ENCODE data around the gene IDH1.
"Not testable (repeated sequence)": the region's sequence is repeated elsewhere in the genome, so short reads cannot be mapped to it uniquely, and the experiment has no call there.

The IDH1 gene

GRCh38 chr2:208254871-208255556, at the start of gene IDH1:
Gene IDH1 (minus strand): TSS chr2:208255071. CDS start chr2:208251551, 3,520 bp downstream.
- peak; percentile 96 for DNase-seq

- DNase-seq, result no peak
These were observed 49.3 kb upstream of the IDH1 start for GRCh38 chr2:208304157-208304556.

DNA sequence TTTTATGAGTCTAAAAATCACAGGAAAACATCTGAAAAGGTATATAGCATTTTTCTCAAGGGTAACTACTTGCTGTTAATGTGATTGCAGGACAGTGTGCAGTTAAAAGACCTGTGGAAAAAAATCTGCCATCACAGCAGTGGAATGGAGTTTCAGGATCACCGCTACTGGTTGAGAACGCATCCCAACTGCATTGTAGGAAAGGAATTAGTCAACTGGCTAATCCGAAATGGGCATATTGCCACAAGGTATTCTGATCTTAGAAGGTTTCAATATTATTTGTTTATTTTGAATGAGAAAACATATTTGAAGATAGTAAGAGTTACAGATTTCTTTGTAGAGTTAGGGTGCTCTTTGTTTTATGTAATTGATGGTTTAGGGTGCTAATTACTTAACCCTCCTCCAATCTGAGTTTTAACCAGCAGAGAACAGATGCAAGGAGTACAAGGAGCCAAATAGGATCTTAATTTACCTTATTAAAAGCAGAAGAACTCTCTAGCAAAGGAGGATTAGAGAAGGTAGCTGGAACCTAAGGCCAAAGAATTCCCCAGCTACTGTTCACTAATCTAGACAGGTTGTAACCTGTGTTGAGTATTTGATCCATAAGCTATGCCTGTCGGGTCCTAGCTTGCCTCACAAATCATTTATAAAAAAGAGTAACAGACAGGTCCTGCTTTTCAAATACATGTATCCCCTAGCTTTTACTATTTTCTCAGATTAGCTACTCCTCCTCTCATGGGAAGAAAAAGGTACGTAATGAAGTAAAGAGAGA, 46.2 kb upstream of the IDH1 start:
- no peak for DNase-seq

DNA sequence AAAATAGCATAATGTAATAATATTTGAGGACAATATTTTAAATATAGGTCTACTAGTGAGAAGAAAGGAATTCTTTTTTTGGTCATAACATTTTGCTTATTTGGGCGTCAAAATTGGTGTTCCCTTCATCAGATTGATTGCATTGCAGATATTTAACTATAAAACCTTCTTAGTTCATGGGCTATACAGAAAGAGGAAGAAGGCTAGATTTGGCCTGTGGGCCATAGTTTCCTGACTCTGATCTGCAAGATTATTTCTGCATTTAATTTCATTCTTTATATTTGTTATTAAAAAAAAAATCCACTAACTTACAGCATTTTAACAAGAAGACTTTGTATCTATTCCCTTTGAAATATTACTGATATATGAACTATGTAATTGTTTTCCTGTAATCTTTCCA, 43.1 kb upstream of the IDH1 start:
- no peak for DNase-seq

GRCh38 chr2:208296610-208297009, 41.7 kb upstream of the IDH1 start:
- no peak for DNase-seq

DNA sequence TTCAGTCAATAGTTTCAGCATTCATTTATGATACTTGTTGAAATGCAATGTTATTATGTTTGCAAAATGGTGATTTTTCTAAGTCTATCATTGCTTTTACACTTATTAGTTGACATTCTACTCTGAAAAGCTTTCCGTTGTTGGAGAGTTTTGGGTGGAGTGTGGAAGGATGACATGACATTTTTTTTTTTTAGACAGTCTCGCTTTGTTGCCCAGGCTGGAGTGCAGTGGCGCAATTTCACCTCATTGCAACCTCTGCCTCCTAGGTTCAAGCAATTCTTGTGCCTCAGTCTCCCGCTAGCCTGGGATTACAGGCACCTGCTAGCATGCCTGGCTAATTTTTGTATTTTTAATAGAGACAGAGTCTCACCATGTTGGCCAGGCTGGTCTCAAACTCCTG, 41.0 kb upstream of the IDH1 start:
- DNase-seq, result no peak

- no peak for DNase-seq
These were observed 39.7 kb upstream of the IDH1 start for GRCh38 chr2:208294482-208295024.

- no peak for DNase-seq
These were observed 31.0 kb upstream of the IDH1 start for GRCh38 chr2:208285853-208286252.

GRCh38 chr2:208280933-208281332, 26.1 kb upstream of the IDH1 start:
- DNase-seq, result peak; percentile 55

DNA sequence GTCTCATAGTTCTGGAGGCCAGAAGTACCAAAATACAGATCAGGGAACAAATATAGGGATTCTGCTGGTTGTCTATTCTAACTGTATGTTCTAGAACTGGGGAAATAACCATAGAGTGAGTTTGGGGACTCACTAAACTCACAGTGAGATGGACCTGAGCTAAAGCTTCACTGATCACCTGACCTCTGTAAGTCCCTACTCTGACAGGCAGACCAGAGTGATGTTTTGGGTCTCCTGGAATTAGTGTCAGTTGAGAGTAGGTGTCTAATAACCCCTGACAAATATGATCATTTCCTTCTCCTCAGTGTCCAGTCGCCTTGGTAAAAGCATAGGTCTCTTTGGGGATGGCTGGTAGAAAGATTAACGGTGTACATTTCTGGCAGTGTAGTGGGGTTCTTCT, 25.4 kb upstream of the IDH1 start:
- DNase-seq, result no peak

DNA sequence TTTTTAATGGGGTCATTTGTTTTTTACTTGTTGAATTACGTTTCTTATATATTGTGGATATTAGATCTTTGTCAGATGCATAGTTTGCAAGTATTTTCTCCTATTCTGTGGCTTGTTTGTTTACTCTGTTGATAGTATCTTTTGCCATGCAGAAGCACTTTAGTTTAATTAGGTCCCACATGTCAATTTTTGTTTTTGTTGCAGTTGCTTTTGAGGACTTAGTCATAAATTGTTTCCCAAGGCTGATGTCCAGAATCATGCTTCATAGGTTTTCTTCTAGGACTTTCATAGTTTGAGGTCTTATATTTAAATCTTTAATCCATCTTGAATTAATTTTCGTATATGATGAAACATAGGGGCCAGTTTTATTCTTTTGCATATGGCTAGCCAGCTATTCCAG, 24.4 kb upstream of the IDH1 start:
- no peak for DNase-seq

DNA sequence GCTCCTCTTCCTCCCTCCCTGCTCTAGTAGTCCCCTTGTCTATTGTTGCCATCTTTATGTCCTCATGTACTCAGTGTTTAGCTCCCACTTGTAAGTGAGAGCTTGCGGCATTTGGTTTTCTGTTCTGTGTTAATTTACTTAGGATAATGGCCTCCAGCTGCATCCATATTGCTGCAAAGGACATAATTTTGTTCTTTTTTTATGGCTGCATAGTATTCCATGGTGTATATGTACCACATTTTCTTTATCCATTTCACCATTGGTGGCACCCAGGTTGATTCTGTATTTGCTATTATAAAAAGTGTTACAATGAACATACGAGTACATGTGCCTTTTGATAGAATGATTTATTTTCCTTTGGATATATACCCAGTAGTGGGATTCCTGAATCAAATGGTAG, 23.7 kb upstream of the IDH1 start:
- DNase-seq, result no peak

DNA sequence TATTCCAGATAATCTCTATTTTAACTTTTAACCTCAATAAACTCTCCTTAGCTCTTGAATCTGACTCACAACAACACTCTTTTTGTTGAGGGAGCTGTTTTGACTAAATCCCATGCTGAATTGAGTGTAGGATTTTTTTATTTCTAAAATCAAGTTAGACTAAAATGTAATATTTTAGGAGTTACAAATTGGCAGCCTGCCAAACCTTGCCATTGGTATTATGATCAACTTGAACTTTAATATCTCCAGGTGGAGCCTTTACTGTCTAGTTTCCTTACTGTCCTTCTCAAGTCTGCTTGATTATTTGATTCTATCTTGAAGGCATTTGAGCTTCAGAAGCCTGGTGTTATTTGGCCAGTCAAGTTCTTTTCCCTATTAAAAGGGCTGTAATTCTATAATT, 19.9 kb upstream of the IDH1 start:
- DNase-seq, result no peak

- DNase-seq, result no peak
These were observed 14.2 kb upstream of the IDH1 start for GRCh38 chr2:208269091-208269490.

GRCh38 chr2:208268156-208268952, 13.5 kb upstream of the IDH1 start:
- no peak for DNase-seq

- not testable (repeated sequence) for DNase-seq
These were observed 12.7 kb upstream of the IDH1 start for GRCh38 chr2:208267526-208267925.

GRCh38 chr2:208266936-208267335, 12.1 kb upstream of the IDH1 start:
- DNase-seq, result no peak

- DNase-seq, result no peak
These were observed 11.7 kb upstream of the IDH1 start for GRCh38 chr2:208266553-208266893.

DNA sequence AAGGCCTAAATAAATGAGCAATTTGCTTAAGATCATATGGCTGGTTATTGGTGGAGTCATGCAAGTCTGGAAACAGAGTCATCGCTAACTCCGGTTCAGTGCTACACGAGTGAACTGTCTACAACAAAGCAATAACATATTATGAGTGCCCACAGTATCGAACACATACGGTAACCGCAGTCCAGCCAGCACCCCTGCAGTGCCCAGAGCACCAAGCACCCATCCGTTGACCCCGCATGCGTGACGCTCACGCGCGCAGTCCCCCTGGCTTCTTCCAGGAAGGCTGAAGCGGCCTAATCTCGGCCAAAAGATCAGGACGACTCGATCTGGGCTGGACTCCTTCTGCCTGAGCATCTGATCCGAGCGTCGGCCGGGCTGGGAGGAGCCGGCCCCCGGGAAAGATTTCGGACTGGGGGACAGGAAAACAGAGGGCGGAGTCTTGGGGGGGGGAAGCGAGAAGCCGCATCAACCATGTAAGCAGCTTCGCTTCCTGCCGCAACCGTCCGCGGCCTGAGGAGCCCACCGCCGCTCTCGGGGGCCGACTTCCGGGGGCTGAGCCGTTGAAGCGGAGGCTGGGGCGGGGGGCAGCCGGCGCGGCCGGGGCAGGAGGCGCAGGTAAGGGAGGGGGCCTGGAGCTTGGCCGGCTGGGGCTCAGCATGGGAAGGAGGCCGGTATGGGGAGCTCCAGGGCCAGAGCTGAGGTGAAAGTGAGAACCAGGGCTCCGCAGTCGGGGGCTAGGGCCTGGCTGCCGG, 11.1 kb upstream of the IDH1 start, which contains the start of gene PIKFYVE:
PIKFYVE (plus strand) TSS at position 455 of the 752 bp plus-strand sequence. CDS start 5,265 bp downstream, outside the sequence.
- DNase-seq, result peak; percentile 98

DNA sequence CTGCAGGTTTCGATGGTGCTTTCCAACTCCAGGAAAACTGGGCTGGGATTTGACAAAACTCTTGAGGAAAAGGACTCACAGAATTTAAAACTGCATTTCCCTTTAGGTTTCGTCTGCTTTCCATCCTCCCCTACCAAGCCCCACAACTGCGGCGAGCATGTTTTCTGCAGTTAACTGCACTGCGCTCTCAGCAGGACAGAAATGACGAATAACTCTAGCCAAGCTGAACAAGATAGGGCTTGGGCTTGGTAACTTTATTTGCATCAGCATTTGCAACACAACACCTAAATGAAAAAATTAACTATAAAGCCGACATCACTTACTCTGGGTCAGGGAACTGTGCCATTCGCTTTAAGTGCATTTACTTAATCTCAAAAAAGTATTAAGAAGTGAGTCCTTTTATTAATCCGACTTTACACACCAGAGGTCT, 10.5 kb upstream of the IDH1 start:
- DNase-seq, result peak; percentile 46

GRCh38 chr2:208256849-208257813, 2.3 kb upstream of the IDH1 start:
- not testable (repeated sequence) for DNase-seq

Measured in fibroblast of skin of right quadriceps (primary cell).